ENCODE measurements around the gene EIF4G3.

- TF ChIP-seq CTCF (optimal IDR thresholded peaks at IDR 0.05 in 1 of 3, IDR thresholded peaks at IDR 0.05 in 1 of 3, conservative IDR thresholded peaks at IDR 0.05 in 1 of 3; ENCODE audit: extremely low read depth in 1 of 3, insufficient read depth in 2 of 3, low read length in 3 of 3) (peak; percentile 50 to 62 (median 62)), EZH2 (IDR thresholded peaks at IDR 0.05; ENCODE audit: low read length) (no peak)
These were observed 41.3 kb upstream of the EIF4G3 start for GRCh38 chr1:21217812-21218596.
